Endothelial cell of umbilical vein (primary cell): ENCODE results near the gene FAM184B.

Experiments
- EZH2 ChIP-seq: IDR thresholded peaks from 2 replicates; pipeline ENCODE4 v1.6.1; 2012; ENCODE audit warnings: borderline replicate concordance, low read depth, mild to moderate bottlenecking, moderate library complexity, low read length, inconsistent platforms; ENCODE audit not compliant: severe bottlenecking
- MYC ChIP-seq: IDR thresholded peaks from one replicate; pipeline ENCODE4 v1.6.1; 2011; ENCODE audit warnings: mild to moderate bottlenecking, low read depth, low read length
- TF ChIP-seq, protein P1 (sequence below), 2 donors: IDR thresholded peaks; 1 replicate in 1 of 2; 2 replicates in 1 of 2; pipeline ENCODE4 v1.5.1; 2011; ENCODE audit warnings: low read length in 2 of 2, mild to moderate bottlenecking in 2 of 2, moderate library complexity in 2 of 2, control low read depth in 1 of 2, inconsistent platforms in 1 of 2, low read depth in 1 of 2; ENCODE audit not compliant: insufficient read depth in 1 of 2; ENCODE audit errors: extremely low read depth in 1 of 2

DNA sequence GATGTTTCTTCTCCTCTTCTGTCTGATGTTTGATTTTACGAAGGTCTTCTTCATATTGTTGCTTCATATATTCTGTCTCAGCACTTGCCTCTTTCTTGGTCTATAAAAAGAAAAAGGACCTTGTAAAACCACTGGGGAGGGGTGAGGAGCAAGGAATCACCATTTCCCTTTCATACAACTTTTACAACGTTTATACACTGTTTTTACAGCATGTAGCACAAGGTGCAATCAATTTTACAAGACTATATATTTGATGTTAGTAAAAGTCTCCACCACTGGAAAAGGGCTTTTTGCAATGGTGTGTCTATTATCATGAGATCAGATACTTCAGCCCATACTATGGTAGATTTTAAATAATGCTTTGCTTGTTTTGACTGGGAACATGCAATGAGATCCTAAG is 76.3 kb downstream of the FAM184B start:
- TF ChIP-seq, protein P1, sequence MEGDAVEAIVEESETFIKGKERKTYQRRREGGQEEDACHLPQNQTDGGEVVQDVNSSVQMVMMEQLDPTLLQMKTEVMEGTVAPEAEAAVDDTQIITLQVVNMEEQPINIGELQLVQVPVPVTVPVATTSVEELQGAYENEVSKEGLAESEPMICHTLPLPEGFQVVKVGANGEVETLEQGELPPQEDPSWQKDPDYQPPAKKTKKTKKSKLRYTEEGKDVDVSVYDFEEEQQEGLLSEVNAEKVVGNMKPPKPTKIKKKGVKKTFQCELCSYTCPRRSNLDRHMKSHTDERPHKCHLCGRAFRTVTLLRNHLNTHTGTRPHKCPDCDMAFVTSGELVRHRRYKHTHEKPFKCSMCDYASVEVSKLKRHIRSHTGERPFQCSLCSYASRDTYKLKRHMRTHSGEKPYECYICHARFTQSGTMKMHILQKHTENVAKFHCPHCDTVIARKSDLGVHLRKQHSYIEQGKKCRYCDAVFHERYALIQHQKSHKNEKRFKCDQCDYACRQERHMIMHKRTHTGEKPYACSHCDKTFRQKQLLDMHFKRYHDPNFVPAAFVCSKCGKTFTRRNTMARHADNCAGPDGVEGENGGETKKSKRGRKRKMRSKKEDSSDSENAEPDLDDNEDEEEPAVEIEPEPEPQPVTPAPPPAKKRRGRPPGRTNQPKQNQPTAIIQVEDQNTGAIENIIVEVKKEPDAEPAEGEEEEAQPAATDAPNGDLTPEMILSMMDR (IDR thresholded peaks at IDR 0.05; ENCODE audit: extremely low read depth in 1 of 2, insufficient read depth in 1 of 2, low read depth in 1 of 2, low read length in 2 of 2), result no peak
- TF ChIP-seq EZH2 (no peak), MYC (no peak)
